Measurements from ENCODE around the gene IRF8. TPM values are rescaled to one million over a fixed set of nuclear protein-coding genes. Genes with fewer than 3 reads are reported as not detected.

Gene IRF8
- total RNA-seq, 1 experiment from 2014 or later = 0.19 TPM

DNA sequence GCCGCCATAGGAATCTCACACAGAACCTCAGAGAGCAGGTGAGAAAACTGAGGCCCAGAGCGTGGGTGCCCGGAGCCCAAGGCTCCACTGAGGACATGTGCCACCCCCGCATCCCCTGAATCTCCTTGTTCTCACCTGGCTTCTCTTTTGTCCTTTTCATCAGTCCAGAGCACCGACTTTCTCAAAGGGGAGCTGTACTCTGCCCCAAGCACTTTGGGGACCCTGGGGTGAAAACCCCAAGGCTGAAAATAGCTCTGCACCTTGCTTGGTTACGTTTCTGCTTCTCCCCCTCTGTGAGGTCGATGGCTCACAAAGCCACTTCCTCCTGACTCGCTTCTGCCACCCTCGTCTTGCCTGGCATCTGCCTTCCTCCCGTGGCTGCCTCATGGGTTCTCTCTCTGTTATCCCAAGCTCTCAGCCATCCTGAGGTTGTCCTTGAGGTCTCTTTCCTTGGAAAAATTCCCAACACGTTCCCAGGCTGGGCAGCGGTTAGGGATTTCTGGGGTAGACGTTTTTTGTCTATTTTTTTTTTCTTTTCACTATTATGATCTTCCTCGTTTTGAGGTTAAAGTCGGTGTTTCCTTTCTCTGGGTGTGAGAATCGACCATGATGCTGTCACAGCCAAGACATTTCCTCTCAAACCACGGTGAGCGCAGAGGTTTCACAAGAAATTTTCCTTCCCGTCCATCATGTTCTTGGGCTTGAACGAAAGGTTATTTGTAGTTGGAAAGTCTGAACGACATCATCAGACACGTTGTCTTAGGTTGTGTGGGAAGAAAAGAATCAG lies 37.2 kb downstream of the IRF8 start:
- BruUV-seq (replicated peaks) = no TSS peak
- no peak for DNase-seq (ENCODE audit: low spot score)
- ChIA-PET CTCF (no interaction called here), POLR2A (ENCODE audit: low non-redundant PET) (no interaction called here)
- Histone ChIP-seq H3K27ac (ENCODE audit: low read depth, low read length, poor library complexity, severe bottlenecking) (no peak overlapping the region), H3K9me3 (ENCODE audit: low read depth, low read length, poor library complexity, severe bottlenecking) (no peaks in the 10 kb centered on the region), H3K4me3 (ENCODE audit: low read depth, low read length, poor library complexity, severe bottlenecking) (no peak overlapping the region), H3K36me3 (ENCODE audit: insufficient read depth, low read length, poor library complexity, severe bottlenecking) (no peaks in the 10 kb centered on the region), H3K27me3 (replicated peaks; ENCODE audit: insufficient read depth, low read depth, low read length, poor library complexity) (peaks cover 22% of the 10 kb centered on the region), H3K4me1 (ENCODE audit: insufficient read depth, low read length, poor library complexity, severe bottlenecking) (no peaks in the 10 kb centered on the region)
- TF ChIP-seq EZH2 (IDR thresholded peaks at IDR 0.05; ENCODE audit: borderline replicate concordance, low read depth, low read length, poor library complexity, severe bottlenecking) = no peak
- TF ChIP-seq, protein P1, sequence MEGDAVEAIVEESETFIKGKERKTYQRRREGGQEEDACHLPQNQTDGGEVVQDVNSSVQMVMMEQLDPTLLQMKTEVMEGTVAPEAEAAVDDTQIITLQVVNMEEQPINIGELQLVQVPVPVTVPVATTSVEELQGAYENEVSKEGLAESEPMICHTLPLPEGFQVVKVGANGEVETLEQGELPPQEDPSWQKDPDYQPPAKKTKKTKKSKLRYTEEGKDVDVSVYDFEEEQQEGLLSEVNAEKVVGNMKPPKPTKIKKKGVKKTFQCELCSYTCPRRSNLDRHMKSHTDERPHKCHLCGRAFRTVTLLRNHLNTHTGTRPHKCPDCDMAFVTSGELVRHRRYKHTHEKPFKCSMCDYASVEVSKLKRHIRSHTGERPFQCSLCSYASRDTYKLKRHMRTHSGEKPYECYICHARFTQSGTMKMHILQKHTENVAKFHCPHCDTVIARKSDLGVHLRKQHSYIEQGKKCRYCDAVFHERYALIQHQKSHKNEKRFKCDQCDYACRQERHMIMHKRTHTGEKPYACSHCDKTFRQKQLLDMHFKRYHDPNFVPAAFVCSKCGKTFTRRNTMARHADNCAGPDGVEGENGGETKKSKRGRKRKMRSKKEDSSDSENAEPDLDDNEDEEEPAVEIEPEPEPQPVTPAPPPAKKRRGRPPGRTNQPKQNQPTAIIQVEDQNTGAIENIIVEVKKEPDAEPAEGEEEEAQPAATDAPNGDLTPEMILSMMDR (conservative IDR thresholded peaks at IDR 0.05; ENCODE audit: low read depth, low read length) = no peak
- intact Hi-C loops (cut with micrococcal nuclease; ENCODE audit: unreplicated experiment) = no loop called here

DNA sequence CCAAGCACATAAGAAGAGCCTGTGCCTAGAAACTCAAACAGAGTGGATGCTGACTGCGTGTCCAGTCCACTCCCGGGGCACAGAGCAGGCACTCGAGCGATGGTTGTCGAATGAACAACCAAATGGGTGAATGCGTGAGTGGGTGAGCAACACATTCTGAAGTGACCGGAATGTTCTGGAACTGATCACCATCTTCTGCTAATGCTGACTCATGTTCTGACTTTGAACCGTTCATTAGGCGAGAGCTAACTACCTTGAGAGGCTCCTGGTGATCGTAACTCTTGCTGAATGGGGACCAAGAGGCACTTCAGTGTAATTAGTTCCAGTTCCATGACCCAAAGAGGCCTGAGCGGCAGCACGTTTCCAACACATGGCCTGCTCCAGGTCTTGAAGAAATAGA lies 37.9 kb downstream of the IRF8 start:
- H3K9me3 ChIP-seq (ENCODE audit: low read depth, low read length, poor library complexity, severe bottlenecking) = no peaks in the 10 kb centered on the region
- H3K4me1 ChIP-seq (ENCODE audit: insufficient read depth, low read length, poor library complexity, severe bottlenecking) = no peaks in the 10 kb centered on the region
- no peak overlapping the region for H3K4me3 ChIP-seq (ENCODE audit: low read depth, low read length, poor library complexity, severe bottlenecking)
- BruUV-seq (replicated peaks) = no TSS peak
- no peak for DNase-seq (ENCODE audit: low spot score)
- CTCF ChIA-PET = no interaction called here
- no peak overlapping the region for H3K27ac ChIP-seq (ENCODE audit: low read depth, low read length, poor library complexity, severe bottlenecking)
- intact Hi-C loops (cut with micrococcal nuclease; ENCODE audit: unreplicated experiment) = no loop called here
- peaks cover 25% of the 10 kb centered on the region for H3K27me3 ChIP-seq (replicated peaks; ENCODE audit: insufficient read depth, low read depth, low read length, poor library complexity)
- H3K36me3 ChIP-seq (ENCODE audit: insufficient read depth, low read length, poor library complexity, severe bottlenecking) = no peaks in the 10 kb centered on the region
- TF ChIP-seq, protein P1 (conservative IDR thresholded peaks at IDR 0.05; ENCODE audit: low read depth, low read length) = no peak
- no peak for TF ChIP-seq EZH2 (IDR thresholded peaks at IDR 0.05; ENCODE audit: borderline replicate concordance, low read depth, low read length, poor library complexity, severe bottlenecking)
- POLR2A ChIA-PET (ENCODE audit: low non-redundant PET) = no interaction called here

- Histone ChIP-seq H3K36me3 (ENCODE audit: insufficient read depth, low read length, poor library complexity, severe bottlenecking) (no peaks in the 10 kb centered on the region), H3K27ac (ENCODE audit: low read depth, low read length, poor library complexity, severe bottlenecking) (no peak overlapping the region), H3K9me3 (ENCODE audit: low read depth, low read length, poor library complexity, severe bottlenecking) (no peaks in the 10 kb centered on the region), H3K27me3 (replicated peaks; ENCODE audit: insufficient read depth, low read depth, low read length, poor library complexity) (peaks cover 27% of the 10 kb centered on the region), H3K4me3 (ENCODE audit: low read depth, low read length, poor library complexity, severe bottlenecking) (no peak overlapping the region), H3K4me1 (ENCODE audit: insufficient read depth, low read length, poor library complexity, severe bottlenecking) (no peaks in the 10 kb centered on the region)
- TF ChIP-seq, protein P1 (conservative IDR thresholded peaks at IDR 0.05; ENCODE audit: low read depth, low read length) = no peak
- no peak for TF ChIP-seq EZH2 (IDR thresholded peaks at IDR 0.05; ENCODE audit: borderline replicate concordance, low read depth, low read length, poor library complexity, severe bottlenecking)
- no peak for DNase-seq (ENCODE audit: low spot score)
- intact Hi-C loops (cut with micrococcal nuclease; ENCODE audit: unreplicated experiment) = no loop called here
- CTCF ChIA-PET = no interaction called here
- POLR2A ChIA-PET (ENCODE audit: low non-redundant PET) = no interaction called here
- no TSS peak for BruUV-seq (replicated peaks)
These were observed 41.3 kb downstream of the IRF8 start for GRCh38 chr16:85940214-85940613.

All from A673 (cell line).